Measurements from ENCODE around the gene PIM3. TPM values are rescaled to one million over a fixed set of nuclear protein-coding genes. Genes with fewer than 3 reads are reported as not detected.

The PIM3 gene
- total RNA-seq, 4 donors from 2014 or later = 98.3 to 138 (median 119) TPM

DNA sequence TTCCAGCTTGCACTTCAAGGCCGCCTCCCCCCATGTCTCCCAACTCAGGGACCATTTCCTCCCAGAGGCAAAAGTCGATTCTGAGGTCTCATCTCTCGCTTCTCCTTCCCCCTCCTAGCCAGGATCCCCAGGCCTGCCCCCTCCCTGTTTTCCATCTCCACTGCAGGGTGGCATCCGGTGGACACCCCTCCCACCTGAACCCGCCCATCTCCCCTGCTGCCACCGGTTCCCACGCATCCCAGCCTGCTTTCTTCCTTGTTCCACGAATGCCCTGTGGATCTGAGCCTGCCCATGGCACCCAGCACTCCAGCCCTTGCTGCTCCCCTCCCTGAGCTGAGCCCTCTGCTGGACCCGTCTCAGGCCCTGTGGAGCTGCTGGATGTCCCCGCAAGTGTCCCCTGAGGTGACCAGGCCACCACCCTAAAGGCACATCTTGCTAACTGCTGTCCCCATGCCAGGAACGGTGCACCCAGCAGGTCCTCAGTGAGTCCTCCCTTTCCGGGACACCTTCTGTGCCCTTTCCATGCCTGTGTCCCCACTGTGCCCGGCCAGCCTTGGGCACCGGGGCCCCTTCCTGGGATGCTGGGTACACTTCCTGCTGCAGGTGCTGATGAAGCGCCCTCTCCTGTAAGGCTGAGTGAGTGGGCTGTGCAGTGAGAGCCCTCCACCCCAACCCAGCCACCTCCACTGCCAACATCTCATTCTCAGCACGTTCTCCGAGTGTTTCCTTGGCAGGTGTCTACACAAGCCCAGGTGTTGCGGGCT is 51.1 kb downstream of the PIM3 start:
- Histone ChIP-seq H3K4me3 (no peak overlapping the region), H3K27ac (no peak overlapping the region), H3K9me3 (no peaks in the 10 kb centered on the region), H3K36me3 (no peaks in the 10 kb centered on the region), H3K4me1 (peaks cover 0 to 20% (median 8%) of the 10 kb centered on the region in 4 donors), H3K27me3 (peaks cover 0 to 83% of the 10 kb centered on the region in 2 donors)
- DNase-seq (ENCODE audit: low spot score in 2 of 2) = no peak
- TF ChIP-seq EP300 (IDR thresholded peaks at IDR 0.05) (no peak), POLR2A (IDR thresholded peaks at IDR 0.05) (no peak)
- TF ChIP-seq, protein P1, sequence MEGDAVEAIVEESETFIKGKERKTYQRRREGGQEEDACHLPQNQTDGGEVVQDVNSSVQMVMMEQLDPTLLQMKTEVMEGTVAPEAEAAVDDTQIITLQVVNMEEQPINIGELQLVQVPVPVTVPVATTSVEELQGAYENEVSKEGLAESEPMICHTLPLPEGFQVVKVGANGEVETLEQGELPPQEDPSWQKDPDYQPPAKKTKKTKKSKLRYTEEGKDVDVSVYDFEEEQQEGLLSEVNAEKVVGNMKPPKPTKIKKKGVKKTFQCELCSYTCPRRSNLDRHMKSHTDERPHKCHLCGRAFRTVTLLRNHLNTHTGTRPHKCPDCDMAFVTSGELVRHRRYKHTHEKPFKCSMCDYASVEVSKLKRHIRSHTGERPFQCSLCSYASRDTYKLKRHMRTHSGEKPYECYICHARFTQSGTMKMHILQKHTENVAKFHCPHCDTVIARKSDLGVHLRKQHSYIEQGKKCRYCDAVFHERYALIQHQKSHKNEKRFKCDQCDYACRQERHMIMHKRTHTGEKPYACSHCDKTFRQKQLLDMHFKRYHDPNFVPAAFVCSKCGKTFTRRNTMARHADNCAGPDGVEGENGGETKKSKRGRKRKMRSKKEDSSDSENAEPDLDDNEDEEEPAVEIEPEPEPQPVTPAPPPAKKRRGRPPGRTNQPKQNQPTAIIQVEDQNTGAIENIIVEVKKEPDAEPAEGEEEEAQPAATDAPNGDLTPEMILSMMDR (IDR thresholded peaks at IDR 0.05) = no peak
- WGBS, 2 donors = 49 to 51% methylated on average over 15 to 17 of the region's 18 CpGs

DNA sequence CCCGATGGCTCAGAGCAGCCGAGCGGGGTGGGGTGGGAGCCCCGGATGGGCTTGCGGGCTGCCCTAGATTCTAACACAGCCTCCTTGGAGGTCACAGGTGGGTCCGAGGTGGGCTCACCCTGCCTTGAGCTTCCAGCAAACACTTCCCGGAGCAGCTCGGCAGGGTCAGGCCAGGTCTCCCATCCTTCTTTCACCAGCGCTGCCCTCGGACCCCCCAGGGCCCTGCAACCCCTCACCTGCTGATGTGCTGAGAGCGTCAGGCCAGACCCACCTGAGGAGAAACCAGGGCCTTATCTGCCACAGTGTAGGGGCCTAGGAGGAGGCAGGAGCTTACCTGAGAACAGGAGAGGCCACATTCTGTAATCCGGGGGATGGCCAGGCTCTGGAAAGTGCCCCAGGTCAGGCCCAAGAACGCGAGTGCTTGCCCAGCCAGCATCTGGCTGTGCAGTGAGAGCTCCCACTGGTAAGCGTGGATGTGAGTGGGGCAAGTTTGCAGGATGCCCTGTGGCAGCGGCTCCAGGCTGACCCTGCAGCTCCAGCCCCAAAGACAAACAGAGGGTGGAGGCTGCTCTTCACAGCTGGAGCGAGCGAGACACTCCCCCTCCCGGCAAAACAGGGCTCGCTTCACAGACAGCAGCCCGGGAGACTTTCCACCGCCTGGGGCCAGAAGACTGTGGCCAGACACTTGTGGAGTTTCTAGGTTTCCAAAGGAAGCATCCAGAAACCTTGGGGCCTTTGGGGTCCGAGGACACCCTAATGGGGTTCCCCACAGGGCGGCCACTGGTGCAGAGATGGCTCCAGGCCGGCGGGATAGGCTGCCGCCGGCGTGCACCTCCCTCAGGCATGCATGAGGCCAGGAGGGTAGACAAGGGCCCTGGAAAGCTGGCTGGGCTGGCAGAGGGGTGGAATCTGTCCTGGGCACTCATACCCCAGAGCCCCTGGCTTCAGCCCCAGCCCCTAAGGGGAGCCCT is 51.9 kb downstream of the PIM3 start, which contains the start of gene IL17REL:
IL17REL (minus strand) TSS at position 555 of the 971 bp plus-strand sequence; CDS start at position 436, 119 bp downstream.
- Histone ChIP-seq H3K4me1 (peaks cover 0 to 20% (median 8%) of the 10 kb centered on the region in 4 donors), H3K9me3 (no peaks in the 10 kb centered on the region), H3K4me3 (no peak within 1 kb of the TSS), H3K27ac (no peak within 1 kb of the TSS), H3K27me3 (peaks cover 0 to 91% of the 10 kb centered on the region in 2 donors), H3K36me3 (no peaks in the 10 kb centered on the region)
- DNase-seq (ENCODE audit: low spot score in 2 of 2) = no peak
- TF ChIP-seq EP300 (IDR thresholded peaks at IDR 0.05) = no peak
- TF ChIP-seq, protein P1 (IDR thresholded peaks at IDR 0.05) = peak in 3 of 5 experiments; percentile 5 to 27 (median 9)
- WGBS, 2 donors = 49 to 61% methylated on average over 24 to 29 of the region's 29 CpGs

Small RNA genes within 50 kb of the gene (small RNA-seq; reads per million reads assigned to genes)
- gene MIR6821 = not detected

Other genes starting within 250 kb of the PIM3 start
- gene BRD1, start 132.9 kb upstream of the PIM3 start, total RNA-seq = 10 to 100 TPM; 44.6 to 74.9 (median 60.4) TPM
- gene ZBED4, start 106.9 kb upstream of the PIM3 start, total RNA-seq = 10 to 100 TPM in 1 of 4 donors, 1 to 10 TPM in 3; 5.9 to 12.3 (median 7.3) TPM
- 10 to 100 TPM in 3 of 4 donors, 1 to 10 TPM in 1; 9.0 to 17.4 (median 14.5) TPM for gene ALG12, start 42.3 kb upstream of the PIM3 start, total RNA-seq
- gene CRELD2, start 42.1 kb upstream of the PIM3 start, total RNA-seq = 10 to 100 TPM; 44.8 to 80.4 (median 65.1) TPM
- not detected for gene IL17REL, start 52.0 kb downstream of the PIM3 start, total RNA-seq
- not detected for gene TTLL8, start 97.5 kb downstream of the PIM3 start, total RNA-seq
- not detected for gene MLC1, start 124.7 kb downstream of the PIM3 start, total RNA-seq
- 1 to 10 TPM; 1.0 to 3.7 (median 2.6) TPM for gene MOV10L1, start 129.2 kb downstream of the PIM3 start, total RNA-seq
- under 1 TPM in 1 of 4 donors, not detected in 3; 0.30 TPM for gene PANX2, start 210.0 kb downstream of the PIM3 start, total RNA-seq
- 10 to 100 TPM; 22.4 to 71.4 (median 27.1) TPM for gene TRABD, start 225.1 kb downstream of the PIM3 start, total RNA-seq
- 10 to 100 TPM; 36.1 to 66.6 (median 44.8) TPM for gene SELENOO, start 240.2 kb downstream of the PIM3 start, total RNA-seq